HG02642 (cell line): ENCODE results near the gene IL6.

Experiments used
- ATAC-seq: cut with Tn5 transposase; IDR thresholded peaks from one replicate; pipeline ENCODE4 v1.9.1; 2021; ENCODE audit warnings: mild to moderate bottlenecking; ENCODE audit not compliant: unreplicated experiment, poor library complexity

IL6 gene

GRCh38 chr7:22724861-22725260, 2.1 kb upstream of the IL6 start:
- ATAC-seq = no peak

GRCh38 chr7:22725585-22725984, 1.4 kb upstream of the IL6 start:
- ATAC-seq = no peak

- ATAC-seq = peak; percentile 71
Observed at GRCh38 chr7:22726345-22726906, 574 bp upstream of the IL6 start.

- ATAC-seq = no peak
Observed at GRCh38 chr7:22727714-22728035, 675 bp downstream of the IL6 start.

GRCh38 chr7:22728401-22729029, 1.5 kb downstream of the IL6 start:
- ATAC-seq = no peak

GRCh38 chr7:22729180-22729825, 2.3 kb downstream of the IL6 start:
- no peak for ATAC-seq

- ATAC-seq = no peak
Observed at GRCh38 chr7:22730066-22730710, 3.2 kb downstream of the IL6 start.

GRCh38 chr7:22730921-22731654, 4.1 kb downstream of the IL6 start:
- no peak for ATAC-seq

GRCh38 chr7:22731766-22732165, 4.8 kb downstream of the IL6 start:
- no peak for ATAC-seq

- no peak for ATAC-seq
Observed at GRCh38 chr7:22732556-22733126, 5.6 kb downstream of the IL6 start.

GRCh38 chr7:22733761-22734160, 6.8 kb downstream of the IL6 start:
- no peak for ATAC-seq

- no peak for ATAC-seq
Observed at GRCh38 chr7:22743014-22743413, 16.0 kb downstream of the IL6 start.

- no peak for ATAC-seq
Observed at GRCh38 chr7:22751341-22751740, 24.3 kb downstream of the IL6 start.

- ATAC-seq = no peak
Observed at GRCh38 chr7:22757338-22757994, 30.5 kb downstream of the IL6 start.

GRCh38 chr7:22758576-22758975, 31.6 kb downstream of the IL6 start:
- ATAC-seq = no peak

GRCh38 chr7:22759721-22760120, 32.7 kb downstream of the IL6 start:
- no peak for ATAC-seq

- no peak for ATAC-seq
Observed at GRCh38 chr7:22762866-22763265, 35.9 kb downstream of the IL6 start.

- peak; percentile 66 for ATAC-seq
Observed at GRCh38 chr7:22765609-22766008, 38.6 kb downstream of the IL6 start.

GRCh38 chr7:22771194-22771871, 44.3 kb downstream of the IL6 start:
- ATAC-seq = no peak

- ATAC-seq = no peak
Observed at GRCh38 chr7:22771872-22772228, 44.9 kb downstream of the IL6 start.
